Stimulated activated CD4-positive, alpha-beta T cell treated with anti-CD3 and anti-CD28 coated beads, Interleukin-1b, Interleukin-23, amount 100 ng/mL, for 4 hours (primary cell): ENCODE results near the gene SWI5.

Experiments
- DNase-seq, 2 donors: peaks; one replicate each; pipeline ENCODE4 v3.0.0-alpha.2; 2020; ENCODE audit warnings: low read depth in 2 of 2

SWI5 gene

DNA sequence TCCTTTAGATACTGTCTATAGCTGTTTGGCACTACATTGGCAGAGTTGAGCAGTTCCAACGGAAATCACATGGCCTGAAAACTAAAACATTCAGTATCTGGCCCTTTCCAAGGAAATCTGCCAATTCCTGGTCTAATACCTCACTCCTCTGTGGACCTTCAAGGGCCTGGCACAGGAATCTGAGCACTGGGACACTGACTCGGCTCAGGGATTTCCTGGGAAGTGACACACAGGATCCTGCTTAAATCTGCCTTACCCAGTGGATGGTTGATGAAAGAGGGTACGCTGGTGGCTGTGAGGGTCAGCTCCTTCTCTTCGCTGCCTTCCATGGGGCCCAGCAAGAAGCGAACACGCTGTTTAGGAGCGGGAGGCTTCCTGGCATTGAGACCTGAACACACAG lies 45.3 kb downstream of the SWI5 start:
- no peak for DNase-seq

DNA sequence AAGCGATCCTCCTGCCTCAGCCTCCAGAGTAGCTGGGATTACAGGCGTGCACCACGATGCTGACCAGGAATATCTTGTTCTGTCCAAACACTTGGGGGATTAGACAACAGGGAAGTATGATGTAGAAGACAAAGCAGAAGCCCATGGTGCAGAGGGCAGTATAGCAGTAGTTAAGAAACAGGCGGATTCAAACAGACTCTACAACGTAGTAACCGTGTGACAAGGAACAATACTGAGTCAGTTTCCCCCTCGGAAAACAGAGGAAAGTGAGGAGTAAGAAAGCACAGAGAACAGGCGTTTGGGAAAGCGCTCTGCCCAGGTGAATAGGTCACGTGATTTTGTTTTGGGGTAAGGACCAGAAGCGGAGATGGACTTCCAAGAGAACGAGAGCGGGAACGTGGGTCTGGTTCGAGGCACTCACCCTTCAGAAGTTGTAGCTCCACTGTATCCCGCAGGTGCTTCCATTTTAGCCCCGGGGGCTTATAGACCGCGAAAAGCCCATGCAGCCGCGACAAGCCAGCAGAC lies 45.9 kb downstream of the SWI5 start:
- DNase-seq: no peak

DNA sequence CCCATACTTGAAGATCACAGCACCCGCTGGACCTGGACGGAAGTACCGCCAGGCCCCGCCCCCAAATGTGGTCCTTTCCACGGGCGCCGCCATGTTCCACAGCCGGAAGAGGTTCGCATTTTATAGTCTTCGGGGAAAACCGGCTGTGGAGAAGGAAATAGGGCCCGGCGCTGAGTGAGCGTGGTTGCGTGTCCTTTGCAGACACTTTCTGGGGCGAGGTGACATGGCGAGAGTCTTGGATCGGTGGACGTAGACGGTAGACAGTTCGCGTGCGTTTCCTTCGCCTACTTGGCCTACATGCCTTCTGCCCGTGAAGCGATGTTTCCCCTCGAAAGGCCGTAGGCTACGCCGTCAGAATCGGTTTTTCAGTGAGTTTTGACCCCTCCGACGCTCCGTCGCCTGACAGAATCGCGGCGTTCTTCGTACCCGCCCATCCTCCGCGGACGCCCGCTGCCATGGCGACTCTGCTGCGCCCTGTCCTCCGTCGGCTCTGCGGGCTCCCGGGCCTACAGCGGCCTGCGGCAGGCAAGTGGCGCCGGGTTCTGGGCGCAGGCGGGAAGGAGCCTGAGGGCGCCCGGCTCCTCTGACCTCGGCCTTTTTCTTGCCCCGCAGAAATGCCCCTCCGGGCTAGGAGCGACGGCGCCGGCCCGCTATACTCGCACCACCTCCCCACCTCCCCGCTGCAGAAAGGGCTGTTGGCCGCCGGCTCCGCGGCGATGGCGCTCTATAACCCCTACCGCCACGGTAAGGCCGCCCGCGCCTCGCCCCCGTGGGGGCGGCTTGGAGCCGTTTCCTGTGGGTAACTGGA lies 46.5 kb downstream of the SWI5 start, which contains the start of the genes COQ4 and TRUB2:
Gene COQ4 (plus strand): TSS at position 436 of the 808 bp plus-strand sequence. CDS start 20 bp downstream, at position 456.
Gene TRUB2 (minus strand): TSS at position 44 of the 808 bp plus-strand sequence. CDS start 39 bp downstream, at position 5.
- DNase-seq: peak; percentile 90

DNA sequence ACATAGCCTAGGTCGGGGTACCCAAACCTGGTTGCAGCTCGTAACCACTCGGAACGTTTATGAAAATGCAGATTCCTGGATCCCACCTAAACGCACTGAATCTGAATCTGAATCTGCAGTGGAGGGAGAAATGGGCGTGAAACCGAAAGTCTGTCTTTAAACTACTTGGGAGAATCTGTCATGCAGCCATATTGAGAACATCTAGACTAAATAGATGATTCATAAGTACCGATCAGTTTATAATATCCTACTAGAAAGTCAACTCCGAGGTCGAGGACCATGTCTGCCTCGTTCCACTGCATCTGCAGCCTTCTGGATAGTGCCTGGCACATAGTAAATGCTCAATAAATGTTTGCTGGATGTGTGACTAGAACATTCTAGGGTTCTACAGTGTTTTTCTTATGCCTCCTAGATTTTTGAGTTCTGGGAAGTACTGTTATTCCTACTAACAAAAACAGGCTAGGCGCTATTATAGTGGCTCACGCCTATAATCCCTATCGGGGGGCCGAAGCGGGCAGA lies 47.2 kb downstream of the SWI5 start:
- no peak for DNase-seq

DNA sequence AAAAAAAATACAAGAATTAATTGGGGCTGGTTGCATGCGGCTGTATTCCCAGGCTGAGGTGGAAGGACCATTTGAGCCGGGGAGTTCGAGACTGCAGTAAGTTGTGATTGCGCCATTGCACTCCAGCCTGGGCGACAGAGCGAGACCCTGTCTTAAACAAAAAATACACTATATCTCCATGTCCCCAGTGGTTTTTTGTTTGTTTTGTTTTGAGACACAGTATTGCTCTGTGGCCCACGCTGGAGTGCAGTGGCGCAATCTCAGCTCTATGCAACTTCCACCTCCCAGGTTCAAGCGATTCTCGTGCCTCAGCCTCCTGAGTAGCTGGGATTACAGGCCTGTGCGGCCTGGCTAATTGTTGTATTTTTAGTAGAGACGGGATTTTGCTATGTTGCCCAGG lies 47.7 kb downstream of the SWI5 start:
- DNase-seq: no peak

DNA sequence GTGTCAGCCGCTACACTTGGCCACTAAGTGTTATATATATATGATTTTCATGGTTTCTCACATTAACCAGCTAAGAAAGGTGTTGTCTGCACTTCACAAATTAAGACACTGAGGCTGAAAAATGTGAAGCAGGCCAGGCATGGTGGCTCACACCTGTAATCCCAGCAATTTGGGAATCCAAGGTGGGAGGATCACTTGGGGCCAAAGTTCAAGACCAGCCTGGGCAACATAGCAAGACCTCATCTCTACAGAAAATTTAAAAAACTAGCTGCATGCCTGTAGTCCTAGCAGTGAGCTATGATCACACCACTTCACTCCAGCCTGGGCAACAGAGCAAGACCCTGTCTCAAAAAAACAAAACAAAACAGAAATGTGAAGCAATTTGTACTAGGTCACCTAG lies 48.3 kb downstream of the SWI5 start:
- DNase-seq: no peak

DNA sequence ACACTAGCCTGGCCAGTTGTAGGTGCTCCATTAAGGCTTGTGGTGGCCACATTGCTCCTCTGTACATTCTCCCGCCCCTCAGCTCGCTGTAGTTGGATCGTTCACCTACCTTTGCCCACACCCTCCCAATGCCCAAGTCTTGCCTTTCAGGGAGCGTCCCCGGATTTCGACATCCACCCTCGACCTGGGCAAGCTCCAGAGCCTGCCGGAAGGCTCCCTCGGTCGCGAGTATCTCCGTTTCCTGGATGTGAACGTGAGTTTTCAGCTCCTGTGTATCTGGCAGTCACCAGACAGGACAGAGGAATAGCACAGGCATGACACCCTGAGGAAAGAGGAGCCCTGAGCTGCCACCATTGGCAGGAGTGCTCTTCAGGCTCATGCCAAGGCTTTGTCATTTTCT lies 49.6 kb downstream of the SWI5 start:
- DNase-seq: no peak

DNA sequence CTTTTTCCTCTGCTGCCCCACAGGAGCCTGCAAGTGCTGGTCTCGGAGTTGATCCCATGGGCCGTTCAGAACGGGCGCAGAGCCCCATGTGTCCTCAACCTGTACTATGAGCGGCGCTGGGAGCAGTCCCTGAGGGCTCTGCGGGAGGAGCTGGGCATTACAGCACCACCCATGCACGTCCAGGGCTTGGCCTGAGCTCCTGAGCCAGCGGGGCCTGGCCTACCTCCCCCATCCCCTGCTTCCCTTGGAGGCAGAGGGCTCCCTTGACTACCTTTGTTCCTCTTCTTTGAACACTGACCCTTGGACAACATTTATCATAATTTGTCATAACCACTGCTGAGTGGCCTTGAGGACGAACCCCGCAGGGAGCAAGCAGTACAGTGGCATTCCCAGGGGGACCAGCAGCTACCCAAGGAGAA lies 57.4 kb downstream of the SWI5 start:
- DNase-seq: no peak

DNA sequence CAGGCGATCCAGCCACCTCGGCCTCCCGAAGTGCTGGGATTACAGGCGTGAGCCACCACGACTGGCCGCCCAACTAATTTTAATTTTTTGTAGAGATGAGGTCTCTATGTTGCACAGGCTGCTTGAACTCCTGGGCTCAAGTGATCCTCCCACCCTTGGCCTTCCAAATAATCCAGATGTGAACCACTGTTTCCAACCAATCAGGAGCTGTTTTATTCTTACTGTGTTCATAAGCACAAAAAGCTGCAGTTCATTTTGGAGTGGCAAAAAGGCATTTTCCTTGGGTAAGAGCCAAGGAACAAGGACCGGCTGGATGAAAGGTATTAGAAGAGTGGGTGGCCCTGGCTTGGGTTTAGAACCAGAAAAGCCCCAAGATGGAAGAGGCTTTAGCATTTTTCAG lies 59.1 kb downstream of the SWI5 start:
- DNase-seq: no peak

DNA sequence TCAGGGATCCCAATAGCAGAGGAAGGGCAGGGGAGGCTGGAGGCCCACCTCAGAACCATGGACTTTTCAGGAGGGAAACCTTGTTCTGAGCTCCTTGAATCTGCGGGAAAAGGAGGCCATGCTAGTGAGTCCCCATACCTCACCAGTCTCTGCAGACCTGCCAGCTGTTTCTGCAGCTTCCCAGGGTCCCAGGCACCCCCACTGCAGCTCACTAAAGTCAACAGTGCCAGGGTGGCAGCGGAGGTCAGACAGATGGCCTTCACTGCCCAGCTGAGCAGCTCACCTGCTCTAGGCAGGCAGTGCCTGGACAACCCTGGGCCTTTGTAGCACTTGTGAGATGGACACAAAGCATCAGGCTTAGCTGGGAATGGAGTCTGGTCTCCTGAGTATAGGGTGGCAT lies 59.8 kb downstream of the SWI5 start:
- DNase-seq: no peak

DNA sequence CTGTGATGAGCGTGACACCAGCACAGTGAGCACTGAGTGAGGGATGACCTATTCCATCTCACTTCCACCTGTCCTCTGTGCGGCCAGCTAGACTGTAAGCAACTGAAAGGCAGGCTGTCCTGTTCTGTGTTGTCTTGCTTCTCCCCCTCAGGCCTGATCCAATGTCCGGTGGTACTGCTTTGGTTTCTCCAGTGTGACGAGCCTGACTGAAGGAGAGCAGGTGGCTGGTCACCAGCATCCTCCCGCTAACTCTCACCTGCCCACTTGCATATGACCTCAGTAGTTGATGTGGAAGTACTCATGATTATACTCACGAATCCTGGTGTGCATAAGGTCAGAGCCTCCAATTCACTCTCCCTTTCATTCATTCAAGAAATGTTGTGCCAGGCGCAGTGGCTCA lies 61.9 kb downstream of the SWI5 start:
- no peak for DNase-seq
